ENCODE data around the gene TRPM3. TPM values are rescaled to one million over a fixed set of nuclear protein-coding genes. Genes with fewer than 3 reads are reported as not detected.

The TRPM3 gene
- total and polyA plus RNA-seq, 12 donors = 0.27 to 5.3 (median 1.8) TPM

DNA sequence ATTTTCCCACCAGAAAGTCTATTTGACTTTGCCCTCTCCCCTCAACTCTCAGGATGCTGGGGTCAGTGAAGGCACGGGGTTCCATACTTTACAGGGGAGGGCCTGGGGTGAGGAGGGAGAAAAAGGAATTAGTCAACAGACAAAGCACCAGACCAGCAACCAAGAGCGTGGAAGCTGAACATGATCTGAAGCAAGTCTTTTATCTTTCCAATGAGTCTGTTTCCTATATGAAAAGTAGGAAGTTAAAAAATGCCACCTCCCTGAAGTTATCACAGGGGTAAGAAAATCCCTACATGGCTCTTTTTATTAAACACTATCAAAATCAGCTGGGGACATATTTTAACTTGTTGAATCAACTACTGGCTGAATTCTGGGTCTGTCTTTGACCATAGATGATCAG lies 337.0 kb downstream of the TRPM3 start:
- no peak for DNase-seq
- no peak for TF ChIP-seq POLR2A (IDR thresholded peaks at IDR 0.05)
- TF ChIP-seq, protein P1, sequence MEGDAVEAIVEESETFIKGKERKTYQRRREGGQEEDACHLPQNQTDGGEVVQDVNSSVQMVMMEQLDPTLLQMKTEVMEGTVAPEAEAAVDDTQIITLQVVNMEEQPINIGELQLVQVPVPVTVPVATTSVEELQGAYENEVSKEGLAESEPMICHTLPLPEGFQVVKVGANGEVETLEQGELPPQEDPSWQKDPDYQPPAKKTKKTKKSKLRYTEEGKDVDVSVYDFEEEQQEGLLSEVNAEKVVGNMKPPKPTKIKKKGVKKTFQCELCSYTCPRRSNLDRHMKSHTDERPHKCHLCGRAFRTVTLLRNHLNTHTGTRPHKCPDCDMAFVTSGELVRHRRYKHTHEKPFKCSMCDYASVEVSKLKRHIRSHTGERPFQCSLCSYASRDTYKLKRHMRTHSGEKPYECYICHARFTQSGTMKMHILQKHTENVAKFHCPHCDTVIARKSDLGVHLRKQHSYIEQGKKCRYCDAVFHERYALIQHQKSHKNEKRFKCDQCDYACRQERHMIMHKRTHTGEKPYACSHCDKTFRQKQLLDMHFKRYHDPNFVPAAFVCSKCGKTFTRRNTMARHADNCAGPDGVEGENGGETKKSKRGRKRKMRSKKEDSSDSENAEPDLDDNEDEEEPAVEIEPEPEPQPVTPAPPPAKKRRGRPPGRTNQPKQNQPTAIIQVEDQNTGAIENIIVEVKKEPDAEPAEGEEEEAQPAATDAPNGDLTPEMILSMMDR (IDR thresholded peaks at IDR 0.05) = no peak
- H3K27me3 ChIP-seq = no peaks in the 10 kb centered on the region
- intact Hi-C loops (cut with DNase I) = no loop called here
- H3K27ac ChIP-seq = no peak overlapping the region
- no peak overlapping the region for H3K4me3 ChIP-seq
- WGBS, 4 donors = 66 to 82% (median 71%) methylated on average over 2 of the region's 2 CpGs
- H3K9me3 ChIP-seq (replicated peaks in 1 of 3) = no peaks in the 10 kb centered on the region
- no peaks in the 10 kb centered on the region for H3K36me3 ChIP-seq (replicated peaks in 1 of 2)
- H3K4me1 ChIP-seq (replicated peaks in 1 of 2) = no peaks in the 10 kb centered on the region

DNA sequence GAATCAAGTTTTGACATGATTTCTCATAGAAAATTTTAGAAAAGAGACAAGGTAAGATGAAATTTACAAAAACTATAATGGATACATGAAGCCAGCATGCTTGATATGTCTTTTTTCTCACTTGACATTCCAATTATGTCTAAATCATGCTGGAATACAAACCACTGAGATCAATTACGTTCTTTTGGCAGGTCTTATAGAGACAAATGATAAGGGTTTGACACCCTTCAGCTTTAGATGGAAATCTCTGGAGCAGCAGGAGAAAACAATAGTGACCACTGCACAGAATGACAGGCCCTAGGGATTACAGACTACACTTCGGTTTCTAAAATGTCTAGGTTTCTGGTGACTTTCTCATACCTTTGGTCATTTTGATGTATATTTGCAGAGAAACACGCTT lies 342.9 kb downstream of the TRPM3 start:
- H3K4me1 ChIP-seq (replicated peaks in 1 of 2) = no peaks in the 10 kb centered on the region
- no peak overlapping the region for H3K4me3 ChIP-seq
- H3K9me3 ChIP-seq (replicated peaks in 1 of 3) = no peaks in the 10 kb centered on the region
- no peak for DNase-seq
- no peak overlapping the region for H3K27ac ChIP-seq
- H3K36me3 ChIP-seq (replicated peaks in 1 of 2) = no peaks in the 10 kb centered on the region
- 80 to 93% (median 88%) methylated on average over 3 of the region's 3 CpGs for WGBS, 4 donors
- H3K27me3 ChIP-seq = no peaks in the 10 kb centered on the region
- intact Hi-C loops (cut with DNase I) = no loop called here
- TF ChIP-seq, protein P1 (IDR thresholded peaks at IDR 0.05) = no peak
- TF ChIP-seq POLR2A (IDR thresholded peaks at IDR 0.05) = no peak

DNA sequence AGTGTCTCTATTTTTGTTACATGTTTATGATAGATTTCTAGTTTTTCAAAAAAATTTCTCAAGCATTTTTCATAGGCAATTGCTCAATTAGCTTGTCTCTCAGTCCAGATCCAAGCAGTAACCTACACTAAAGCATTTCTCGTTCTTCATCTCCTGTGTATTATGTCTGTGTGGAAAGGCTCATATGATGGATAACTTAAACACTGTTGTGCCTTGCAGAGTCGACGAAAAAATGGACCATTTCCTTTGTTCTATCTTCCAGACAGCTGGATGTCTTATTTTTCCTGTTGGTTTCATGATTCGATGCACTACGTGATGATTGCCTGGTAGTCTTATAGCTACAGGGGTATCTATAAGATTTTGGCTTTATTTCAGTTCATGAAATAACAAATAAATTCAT lies 347.8 kb downstream of the TRPM3 start:
- H3K27ac ChIP-seq = no peak overlapping the region
- DNase-seq = no peak
- intact Hi-C loops (cut with DNase I) = no loop called here
- H3K9me3 ChIP-seq (replicated peaks in 1 of 3) = no peaks in the 10 kb centered on the region
- no peaks in the 10 kb centered on the region for H3K36me3 ChIP-seq (replicated peaks in 1 of 2)
- no peak for TF ChIP-seq POLR2A (IDR thresholded peaks at IDR 0.05)
- TF ChIP-seq, protein P1 (IDR thresholded peaks at IDR 0.05) = no peak
- H3K4me3 ChIP-seq = no peak overlapping the region
- H3K27me3 ChIP-seq = no peaks in the 10 kb centered on the region
- WGBS, 4 donors = 74 to 82% (median 80%) methylated on average over 5 of the region's 5 CpGs
- H3K4me1 ChIP-seq (replicated peaks in 1 of 2) = no peaks in the 10 kb centered on the region

DNA sequence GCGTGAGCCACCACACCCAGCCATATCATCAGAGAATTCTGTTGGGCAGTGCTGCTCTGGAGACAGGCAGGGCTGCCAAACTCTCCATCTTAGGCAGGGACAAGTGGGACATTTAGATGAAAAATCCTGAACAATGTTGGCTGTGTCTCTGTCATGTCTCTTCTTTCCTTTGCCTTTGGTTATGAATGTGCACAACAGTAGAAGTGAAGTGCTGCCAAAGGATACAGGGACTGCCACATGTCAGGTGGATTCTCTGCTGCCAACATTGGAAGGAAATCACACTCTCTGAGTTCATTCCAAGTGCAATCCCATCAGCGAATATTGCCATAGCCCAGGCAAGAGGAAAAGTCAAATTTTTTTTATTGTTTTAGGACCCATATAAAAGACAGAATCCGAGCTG lies 348.8 kb downstream of the TRPM3 start:
- intact Hi-C loops (cut with DNase I) = no loop called here
- no peak overlapping the region for H3K27ac ChIP-seq
- H3K9me3 ChIP-seq (replicated peaks in 1 of 3) = no peaks in the 10 kb centered on the region
- H3K27me3 ChIP-seq = no peaks in the 10 kb centered on the region
- no peak for DNase-seq
- TF ChIP-seq, protein P1 (IDR thresholded peaks at IDR 0.05) = no peak
- TF ChIP-seq POLR2A (IDR thresholded peaks at IDR 0.05) = no peak
- H3K4me1 ChIP-seq (replicated peaks in 1 of 2) = no peaks in the 10 kb centered on the region
- no peak overlapping the region for H3K4me3 ChIP-seq
- H3K36me3 ChIP-seq (replicated peaks in 1 of 2) = no peaks in the 10 kb centered on the region
- 74 to 84% (median 81%) methylated on average over 3 of the region's 3 CpGs for WGBS, 4 donors

All from adrenal gland (tissue), 12 donors.